AG10803 (cell line): ENCODE data around the gene BRAP.
"Not testable (repeated sequence)": the region's sequence is repeated elsewhere in the genome, so short reads cannot be mapped to it uniquely, and the experiment has no call there.

Source experiments
- DNase-seq: peaks from one replicate; pipeline ENCODE4 v3.0.0; 2010; ENCODE audit warnings: low read depth
- H3K4me3 ChIP-seq: 2 replicates; pipeline ENCODE4 v1.5.1; 2011; ENCODE audit warnings: mild to moderate bottlenecking, low read length, control low read depth
- CTCF ChIP-seq: conservative IDR thresholded peaks from 2 replicates; pipeline ENCODE4 v1.5.1; 2011; ENCODE audit warnings: mild to moderate bottlenecking, low read length, control low read depth, inconsistent platforms

The BRAP gene

GRCh38 chr12:111598637-111599452 is 86.9 kb downstream of the BRAP start, which contains the start of gene ATXN2:
ATXN2 (minus strand) TSS chr12:111599315; CDS start chr12:111599034, 281 bp downstream.
- peak within 1 kb of the TSS; percentile 89 for H3K4me3 ChIP-seq
- TF ChIP-seq CTCF = no peak
- DNase-seq = peak; percentile 74

- TF ChIP-seq CTCF = no peak
- H3K4me3 ChIP-seq = peak overlapping the region; percentile 89
- DNase-seq = no peak
These were observed 87.7 kb downstream of the BRAP start for GRCh38 chr12:111597831-111598636.

GRCh38 chr12:111596985-111597830 is 88.5 kb downstream of the BRAP start:
- DNase-seq = peak; percentile 70
- no peak for TF ChIP-seq CTCF
- H3K4me3 ChIP-seq = peak overlapping the region; percentile 89

- DNase-seq, H3K4me3 ChIP-seq: not testable (repeated sequence)
These were observed 90.4 kb downstream of the BRAP start for GRCh38 chr12:111595341-111595835.
